Gastrocnemius medialis (tissue), 4 donors: ENCODE measurements around the gene STIM1.

Source experiments
- POLR2A ChIP-seq, 2 donors: fragments of 450-650 bp; IDR thresholded peaks; one replicate each; pipeline ENCODE4 v1.6.1; 2017; ENCODE audit warnings: antibody characterized with exemption in 2 of 2, mild to moderate bottlenecking in 2 of 2, moderate library complexity in 2 of 2
- TF ChIP-seq, protein P1 (sequence below), 5 experiments: fragments of 450-650 bp in 3 of 5; fragments of 200-600 bp in 2 of 5; sonication (generic) in 2 of 5; IDR thresholded peaks in 4 of 5; conservative IDR thresholded peaks in 1 of 5; 1 replicate in 4 of 5; 2 replicates in 1 of 5; pipeline ENCODE4 v1.5.1; 2016 to 2019; ENCODE audit warnings: antibody characterized with exemption in 5 of 5, mild to moderate bottlenecking in 3 of 5, moderate library complexity in 3 of 5

DNA sequence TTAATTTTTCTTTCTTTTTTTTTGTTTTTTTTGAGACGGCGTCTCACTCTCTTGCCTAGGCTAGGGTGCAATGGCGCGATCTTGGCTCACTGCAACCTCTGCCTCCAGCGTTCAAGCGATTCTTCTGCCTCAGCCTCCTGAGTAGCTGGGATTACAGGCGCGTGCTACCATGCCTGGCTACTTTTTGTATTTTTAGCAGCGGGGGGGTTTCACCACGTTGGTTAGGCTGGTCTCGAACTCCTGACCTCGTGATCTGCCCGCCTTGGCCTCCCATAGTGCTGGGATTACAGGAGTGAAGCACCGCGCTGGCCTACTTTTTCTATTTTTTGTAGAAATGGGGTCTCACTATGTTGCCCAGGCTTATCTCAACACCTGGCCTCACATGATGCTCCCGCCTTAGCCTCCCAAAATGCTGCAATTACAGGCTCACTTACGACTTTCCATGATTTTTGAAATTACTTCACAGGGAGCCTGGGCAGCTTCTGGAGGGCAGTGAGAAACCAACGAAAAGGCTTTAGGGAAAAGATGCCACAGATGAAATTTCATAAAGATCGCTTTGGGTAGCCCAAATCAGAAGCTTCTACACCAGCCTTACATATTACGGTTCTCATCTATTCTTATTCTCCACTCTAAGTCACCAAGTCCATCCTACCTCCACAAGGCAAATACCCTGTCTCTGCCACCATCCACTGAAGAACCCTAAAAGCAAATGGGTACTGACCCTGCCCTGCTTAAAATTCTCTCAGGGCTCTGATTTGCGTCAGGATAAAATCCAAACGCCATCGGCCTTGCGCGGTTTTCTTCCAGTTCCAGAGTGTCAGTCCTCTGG lies 238.3 kb downstream of the STIM1 start:
- TF ChIP-seq, protein P1, sequence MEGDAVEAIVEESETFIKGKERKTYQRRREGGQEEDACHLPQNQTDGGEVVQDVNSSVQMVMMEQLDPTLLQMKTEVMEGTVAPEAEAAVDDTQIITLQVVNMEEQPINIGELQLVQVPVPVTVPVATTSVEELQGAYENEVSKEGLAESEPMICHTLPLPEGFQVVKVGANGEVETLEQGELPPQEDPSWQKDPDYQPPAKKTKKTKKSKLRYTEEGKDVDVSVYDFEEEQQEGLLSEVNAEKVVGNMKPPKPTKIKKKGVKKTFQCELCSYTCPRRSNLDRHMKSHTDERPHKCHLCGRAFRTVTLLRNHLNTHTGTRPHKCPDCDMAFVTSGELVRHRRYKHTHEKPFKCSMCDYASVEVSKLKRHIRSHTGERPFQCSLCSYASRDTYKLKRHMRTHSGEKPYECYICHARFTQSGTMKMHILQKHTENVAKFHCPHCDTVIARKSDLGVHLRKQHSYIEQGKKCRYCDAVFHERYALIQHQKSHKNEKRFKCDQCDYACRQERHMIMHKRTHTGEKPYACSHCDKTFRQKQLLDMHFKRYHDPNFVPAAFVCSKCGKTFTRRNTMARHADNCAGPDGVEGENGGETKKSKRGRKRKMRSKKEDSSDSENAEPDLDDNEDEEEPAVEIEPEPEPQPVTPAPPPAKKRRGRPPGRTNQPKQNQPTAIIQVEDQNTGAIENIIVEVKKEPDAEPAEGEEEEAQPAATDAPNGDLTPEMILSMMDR (IDR thresholded peaks at IDR 0.05 in 4 of 5, conservative IDR thresholded peaks at IDR 0.05 in 1 of 5) = no peak
- no peak for TF ChIP-seq POLR2A (IDR thresholded peaks at IDR 0.05)
